ENCODE measurements around the gene PCSK7.

PCSK7 gene

DNA sequence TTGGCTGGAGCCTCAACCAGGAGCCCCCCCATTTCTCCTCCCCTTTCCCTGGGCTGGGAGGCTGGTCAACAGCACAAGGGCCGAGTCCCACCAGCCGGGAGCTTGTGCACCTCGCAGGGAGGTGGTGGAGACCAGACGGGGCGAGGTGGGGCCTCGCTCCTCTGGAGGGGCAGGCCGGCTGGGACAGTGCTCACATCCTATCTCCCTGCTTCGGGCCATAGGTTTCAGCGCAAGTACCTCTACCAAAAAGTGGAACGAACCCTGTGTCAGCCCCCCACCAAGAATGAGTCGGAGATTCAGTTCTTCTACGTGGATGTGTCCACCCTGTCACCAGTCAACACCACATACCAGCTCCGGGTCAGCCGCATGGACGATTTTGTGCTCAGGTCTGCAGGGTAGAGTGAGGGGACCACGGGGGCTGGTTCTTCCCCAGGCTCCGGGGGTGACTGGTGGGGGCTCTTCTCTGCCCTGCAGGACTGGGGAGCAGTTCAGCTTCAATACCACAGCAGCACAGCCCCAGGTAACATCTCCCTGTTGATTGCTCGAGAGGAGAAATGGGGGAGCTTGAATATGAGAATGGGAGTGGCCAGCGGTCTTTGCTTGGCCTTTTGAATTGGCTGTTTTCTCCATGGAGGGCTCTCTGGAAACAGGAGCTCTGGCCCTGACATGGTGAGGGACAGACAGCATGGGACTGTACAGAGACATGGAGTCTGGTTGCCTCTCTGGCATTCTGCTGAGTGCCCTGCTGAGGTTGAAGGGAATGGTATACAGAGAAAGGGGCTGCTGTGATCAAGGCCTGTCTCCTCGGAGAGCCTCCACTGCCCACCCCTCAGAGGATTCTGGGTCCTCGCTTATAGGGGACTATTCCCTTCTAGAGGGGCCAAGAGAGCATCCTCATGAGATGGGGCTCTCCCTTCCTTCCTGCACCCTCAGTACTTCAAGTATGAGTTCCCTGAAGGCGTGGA is 50.0 kb downstream of the PCSK7 start:
- no peak for DNase-seq

DNA sequence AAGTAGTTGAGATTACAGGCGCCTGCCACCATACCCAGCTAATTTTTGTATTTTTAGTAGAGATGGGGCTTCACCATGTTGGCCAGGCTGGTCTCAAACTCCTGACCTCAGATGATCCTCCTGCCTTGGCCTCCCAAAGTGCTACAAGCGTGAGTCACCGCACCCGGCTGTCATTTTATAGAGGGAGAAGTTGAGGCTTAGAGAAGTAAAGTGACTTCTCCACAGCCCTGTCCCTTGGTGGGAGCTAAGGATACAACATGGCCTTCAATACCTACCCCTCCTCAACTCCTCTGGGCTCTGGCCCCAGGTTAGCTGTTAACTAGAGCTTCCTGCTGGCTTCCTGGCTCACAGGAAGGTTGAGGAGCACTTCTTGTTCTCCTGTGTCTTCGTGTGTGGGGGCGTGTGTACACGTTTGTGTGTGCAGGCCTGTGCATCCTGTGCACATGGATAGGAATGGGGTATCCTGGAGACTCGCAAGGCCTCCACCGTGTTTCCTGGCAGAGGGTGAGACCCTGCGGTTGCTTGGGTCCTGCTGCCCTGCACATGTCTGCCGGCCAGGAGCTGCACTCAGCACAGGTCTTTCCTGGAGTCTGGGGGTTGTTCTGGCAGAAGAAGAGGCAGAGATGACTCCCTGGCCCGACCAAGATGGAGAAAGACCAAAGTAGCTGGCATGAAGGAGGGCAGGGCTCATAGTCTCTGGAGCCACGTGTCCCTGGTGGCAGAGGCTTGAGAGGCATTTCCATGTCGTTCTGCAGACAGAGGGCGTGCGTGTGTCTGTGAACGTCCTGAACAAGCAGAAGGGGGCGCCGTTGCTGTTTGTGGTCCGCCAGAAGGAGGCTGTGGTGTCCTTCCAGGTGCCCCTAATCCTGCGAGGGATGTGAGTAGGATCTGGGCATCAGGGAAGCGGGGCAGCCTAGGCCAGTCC is 51.0 kb downstream of the PCSK7 start:
- peak; percentile 80 for DNase-seq

DNA sequence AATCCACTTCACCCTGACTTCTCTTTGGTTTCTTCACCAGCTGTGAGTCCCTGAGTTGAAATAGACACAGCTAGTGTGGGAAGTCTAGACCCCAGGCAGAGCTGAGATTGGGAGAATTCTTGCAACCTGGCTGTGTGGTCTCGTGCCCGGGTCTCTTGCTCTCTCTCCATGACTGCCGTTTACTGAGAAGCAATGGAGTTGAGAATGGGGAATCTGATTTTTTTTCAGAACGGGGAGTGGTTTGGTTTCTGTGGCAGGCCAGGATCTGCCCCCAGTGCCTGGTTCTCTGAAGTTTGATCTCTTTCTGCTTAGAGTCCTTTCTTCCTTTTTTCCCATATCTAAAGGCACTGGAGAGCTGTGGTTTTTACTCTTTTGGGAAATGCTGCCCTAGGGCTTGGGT is 51.9 kb downstream of the PCSK7 start:
- DNase-seq, result no peak

DNA sequence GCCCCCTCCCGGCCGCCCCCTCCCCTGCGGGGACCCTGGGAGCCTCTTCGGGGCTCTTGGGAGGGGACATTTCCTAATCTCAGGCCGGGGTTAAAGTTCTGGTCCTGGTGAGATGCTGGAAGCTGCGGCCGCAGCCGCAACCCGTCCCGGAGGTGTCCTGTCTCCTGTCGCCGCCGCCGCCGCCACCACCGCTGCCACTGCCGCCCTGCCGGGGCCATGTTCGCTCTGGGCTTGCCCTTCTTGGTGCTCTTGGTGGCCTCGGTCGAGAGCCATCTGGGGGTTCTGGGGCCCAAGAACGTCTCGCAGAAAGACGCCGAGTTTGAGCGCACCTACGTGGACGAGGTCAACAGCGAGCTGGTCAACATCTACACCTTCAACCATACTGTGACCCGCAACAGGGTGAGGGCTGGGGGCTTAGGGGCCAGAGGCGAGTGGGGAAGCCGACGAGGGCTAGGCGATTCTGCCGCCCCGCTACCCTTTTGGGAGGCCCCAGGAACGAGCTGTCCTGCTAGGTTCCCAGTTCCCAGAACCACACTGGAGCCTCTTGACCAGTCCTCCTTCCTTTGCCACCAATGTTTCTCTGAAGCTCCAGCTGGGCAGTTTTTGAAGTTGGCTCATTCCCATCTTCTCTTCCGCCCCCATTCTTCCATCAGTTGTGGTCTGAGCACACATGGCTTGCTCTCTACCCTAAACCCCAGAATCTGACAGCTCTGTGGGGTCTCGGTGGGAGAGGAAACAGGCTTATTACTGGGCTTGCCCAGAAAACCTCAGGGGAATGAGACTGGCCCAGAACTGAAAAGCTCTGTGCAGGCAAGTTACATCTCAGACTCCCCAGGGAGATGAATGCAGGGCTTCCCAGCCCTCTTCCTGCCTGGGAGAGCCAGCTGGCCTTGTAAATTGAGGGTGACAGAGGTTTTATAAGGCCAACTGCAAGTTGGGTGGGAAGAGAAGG is 52.5 kb downstream of the PCSK7 start:
- DNase-seq, result peak; percentile 57

DNA sequence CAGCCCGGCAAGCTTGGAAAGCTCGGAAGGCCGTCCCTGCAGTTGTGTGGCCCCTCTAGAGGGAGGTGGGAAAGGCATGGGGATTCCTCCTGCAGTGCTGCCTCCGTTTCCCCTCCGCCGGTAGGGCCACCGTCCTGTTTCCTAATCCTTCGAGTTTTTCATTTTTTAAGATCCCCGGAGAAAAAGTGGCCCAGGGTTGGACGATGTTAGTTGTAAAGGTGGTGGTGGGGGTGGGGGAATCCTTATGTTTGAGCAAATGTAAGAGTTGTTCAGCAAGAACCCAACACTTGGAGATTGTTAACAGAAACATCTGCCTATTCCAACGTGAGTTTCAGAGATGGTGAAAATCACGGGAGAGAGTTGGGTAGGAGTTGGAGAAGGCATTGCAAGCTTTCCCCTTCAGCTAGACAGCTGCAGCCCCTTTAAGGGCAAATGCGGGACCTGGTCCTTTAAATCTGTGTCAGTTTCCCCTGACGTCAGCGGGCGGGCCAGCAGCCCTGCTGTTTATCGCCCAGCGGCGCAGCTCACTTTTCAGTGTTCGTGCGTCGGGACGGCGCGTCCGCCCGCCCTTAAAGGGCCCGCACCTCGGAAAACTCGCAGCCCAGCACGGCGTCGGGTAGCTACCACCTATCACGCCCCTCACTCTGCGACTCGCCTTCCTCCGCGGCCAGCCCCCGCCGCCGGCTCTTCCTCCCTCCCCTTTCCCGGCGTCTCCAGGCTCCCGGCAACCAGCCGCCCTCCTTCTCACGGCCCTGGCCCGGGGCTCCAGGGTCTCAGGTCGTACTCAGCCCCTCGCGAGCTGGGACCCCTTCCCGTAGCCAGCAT is 53.5 kb downstream of the PCSK7 start, which contains the start of gene SIDT2:
TSS of gene SIDT2 (plus strand) at position 534 of the 825 bp plus-strand sequence. CDS start 521 bp downstream, outside the sequence.
- peak; percentile 93 for DNase-seq

DNA sequence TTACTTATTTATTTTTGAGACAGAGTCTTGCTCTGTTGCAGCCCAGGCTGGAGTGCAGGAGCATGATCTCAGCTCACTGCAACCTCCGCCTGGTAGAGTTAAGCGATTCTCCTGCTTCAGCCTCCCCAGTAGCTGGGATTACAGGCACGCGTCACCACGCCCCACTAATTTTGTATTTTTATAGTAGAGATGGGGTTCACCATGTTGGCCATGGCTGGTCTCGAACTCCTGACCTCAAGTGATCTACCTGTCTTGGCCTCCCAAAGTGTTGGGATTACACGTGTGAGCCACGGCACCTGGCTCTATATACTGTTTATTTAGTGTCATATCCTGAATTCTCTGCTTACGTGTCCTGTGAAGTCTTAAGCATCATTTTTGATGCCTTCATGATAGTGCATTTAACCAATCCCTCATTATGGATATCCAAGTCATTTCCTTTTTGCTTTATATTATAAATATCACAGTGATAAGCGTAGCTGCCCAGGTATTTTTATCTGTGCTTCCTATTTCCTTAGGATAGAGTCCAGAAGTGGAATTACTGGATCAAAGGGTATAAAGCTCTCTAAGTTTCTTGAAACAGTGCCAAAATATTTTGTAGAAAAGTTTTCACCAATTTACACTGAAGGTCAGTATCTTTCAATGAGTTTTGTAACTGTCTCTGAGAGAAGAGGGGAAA is 54.2 kb downstream of the PCSK7 start:
- DNase-seq, result no peak

DNA sequence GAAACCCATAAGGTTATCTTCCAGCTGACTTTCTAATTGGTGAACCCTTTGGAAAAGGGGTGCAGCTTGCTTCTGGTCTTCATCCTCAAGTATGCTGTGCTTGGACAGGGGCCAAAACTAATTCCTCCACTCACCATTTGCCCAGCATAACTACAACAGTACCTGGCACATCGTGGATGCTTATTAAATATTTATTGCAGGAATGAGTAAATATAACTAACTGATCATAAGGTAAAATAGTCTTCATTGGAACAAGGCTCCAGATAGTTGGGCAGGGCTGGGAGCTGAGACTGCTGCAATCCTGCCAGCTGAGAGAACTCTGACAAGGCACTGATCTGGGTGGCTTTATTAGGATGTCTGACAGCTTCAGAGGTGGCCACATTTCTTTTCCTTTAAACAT is 55.7 kb downstream of the PCSK7 start:
- no peak for DNase-seq

DNA sequence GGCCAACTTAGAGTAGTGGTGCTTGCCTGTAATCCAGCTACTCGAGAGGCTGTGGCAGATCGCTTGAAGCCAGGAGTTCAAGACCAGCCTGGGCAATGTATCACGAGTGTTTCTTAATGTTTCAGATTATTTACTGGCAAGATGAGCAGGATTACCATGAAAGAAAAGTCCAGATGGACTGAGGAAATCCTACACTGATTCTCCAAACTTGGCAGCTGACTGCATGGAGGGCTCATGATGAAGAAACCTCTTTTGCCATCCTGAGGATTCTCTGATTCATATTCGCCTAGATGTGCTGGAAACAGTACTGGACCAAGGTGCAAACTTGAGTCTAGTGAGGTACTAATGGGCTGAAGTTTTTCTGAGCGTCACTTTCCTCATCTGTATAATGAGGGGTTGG is 56.1 kb downstream of the PCSK7 start:
- DNase-seq, result no peak

DNA sequence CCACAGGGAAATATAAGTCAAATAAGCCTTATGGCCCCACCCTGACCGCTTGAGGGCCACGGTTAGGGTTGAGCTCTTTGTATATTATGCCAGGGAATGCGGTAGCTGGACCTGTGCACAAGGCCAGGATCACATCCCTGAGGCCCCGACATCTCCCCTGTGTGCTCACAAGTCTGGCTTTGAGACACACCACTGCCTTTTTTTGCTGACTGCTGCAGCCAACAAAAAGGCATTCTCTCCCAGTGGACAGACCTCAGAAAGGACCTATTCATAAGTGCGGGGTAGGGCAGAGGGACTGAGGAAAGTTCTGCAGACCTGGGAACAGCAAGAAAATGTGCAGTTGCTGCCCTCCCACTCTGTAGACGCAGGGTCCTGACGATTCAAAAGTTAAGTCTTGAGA is 56.8 kb downstream of the PCSK7 start:
- DNase-seq, result no peak

DNA sequence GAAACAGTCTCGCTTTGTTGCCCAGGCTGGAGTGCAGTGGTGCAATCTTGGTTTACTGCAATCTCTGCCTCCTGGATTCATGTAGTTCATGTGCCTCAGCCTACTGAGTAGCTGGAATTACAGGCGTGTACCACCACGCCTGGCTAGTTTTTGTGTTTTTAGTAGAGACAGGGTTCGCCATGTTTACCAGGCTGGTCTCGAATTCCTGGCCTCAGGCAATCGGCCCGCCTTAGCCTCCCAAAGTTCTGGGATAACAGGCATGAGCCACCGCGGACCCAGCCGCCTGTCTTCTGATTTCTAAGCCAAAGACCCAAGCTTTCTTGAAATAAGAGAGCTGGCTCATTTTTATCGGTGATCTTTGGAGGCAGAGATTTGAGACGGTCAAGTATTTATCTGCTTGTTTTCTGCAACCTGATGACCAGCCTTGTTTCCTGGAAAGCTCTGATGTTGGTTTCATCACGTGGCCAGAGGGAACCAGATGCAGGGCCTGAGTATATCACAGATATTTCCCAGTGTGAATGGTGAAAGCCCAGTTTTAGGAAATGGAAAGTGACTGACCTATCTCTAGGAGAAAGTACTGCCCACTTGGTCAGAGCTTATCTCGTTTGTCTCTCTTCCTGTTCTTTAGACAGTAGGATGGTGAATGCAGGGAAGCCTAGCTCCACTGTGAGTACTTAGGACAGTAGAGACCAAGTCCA is 59.0 kb downstream of the PCSK7 start:
- no peak for DNase-seq

DNA sequence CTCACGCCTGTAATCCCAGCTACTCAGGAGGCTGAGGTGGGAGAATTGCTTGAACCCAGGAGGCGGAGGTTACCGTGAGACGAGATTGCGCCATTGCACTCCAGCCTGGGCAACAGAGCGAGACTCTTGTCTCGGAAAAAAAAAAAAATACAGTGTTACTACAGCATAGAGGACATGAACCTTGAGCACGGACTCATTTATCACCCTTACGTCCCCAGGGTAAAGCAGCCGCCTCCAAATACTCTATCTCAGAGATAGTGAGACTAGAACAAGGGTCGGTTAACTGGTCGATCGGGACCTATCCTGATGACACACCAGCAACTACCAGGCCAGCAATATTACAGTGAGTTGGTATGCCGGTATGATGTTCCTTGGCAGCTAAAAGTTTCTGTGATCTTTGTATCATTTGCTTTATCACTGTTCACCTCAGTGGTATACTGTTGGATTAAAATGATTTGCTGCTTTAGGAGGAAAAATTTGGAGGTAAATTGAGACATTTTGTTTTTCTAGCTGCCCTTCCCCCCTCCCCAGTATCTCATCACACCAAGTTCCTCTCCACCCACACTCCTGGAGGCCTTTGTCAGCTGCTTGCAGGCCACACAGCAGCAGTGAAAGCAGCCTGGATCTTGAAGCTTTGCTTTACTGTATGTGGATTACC is 60.3 kb downstream of the PCSK7 start:
- DNase-seq, result no peak

DNA sequence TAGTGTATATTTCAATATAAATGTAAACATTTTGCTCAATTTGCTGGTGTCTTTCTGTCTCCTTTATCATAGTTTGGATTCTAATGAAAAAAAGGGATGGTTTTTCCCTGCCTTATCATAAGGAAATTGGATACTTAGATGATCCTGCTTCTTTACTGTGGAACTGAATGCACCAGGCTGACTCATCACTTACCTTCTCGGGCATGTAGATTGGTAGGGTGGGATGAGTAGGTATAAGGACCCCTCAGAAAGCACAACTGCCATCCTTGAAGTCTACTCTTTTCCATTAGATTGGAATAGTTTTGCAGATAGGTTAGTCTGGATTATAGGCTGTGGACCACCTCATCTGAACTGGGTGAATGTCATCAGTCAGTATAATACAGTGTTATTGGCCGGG is 60.9 kb downstream of the PCSK7 start:
- DNase-seq, result no peak

DNA sequence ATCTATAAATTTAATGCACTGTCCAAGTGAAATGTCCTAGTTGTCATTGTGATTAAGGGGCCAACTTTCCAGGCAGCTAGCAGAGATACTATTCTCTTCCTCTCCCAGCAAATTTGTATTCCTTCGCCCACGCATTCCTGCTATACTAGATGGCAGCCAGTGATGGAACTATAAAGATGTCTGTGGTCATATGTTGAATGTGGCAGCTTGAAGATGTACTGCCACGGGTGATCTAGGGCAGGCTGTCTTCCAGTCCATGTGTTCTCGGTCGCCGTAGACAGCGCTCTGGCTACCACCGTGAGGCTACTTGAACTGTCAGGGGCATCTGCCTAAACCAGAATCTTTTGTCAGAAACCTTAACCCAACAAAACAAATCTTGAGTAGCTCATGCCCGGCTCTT is 61.7 kb downstream of the PCSK7 start:
- DNase-seq, result no peak

DNA sequence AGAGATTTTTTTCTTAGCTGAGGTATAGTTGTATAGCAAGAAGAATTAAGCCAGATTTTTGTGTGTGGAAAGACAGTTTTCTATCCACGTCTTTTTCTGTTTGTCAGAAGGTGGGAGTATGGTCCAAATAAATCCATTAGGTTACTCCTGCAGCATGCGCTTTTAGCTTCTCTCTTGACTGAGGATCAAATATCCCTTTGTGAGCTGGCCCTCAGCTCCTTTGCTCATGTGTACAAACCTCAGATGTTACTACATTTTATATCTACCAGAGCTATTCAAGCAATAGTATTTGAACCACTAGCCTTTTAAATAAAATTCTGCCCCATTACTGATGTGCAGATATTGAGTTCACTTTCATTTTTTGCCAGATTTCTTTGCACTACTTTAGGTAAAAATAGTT is 62.1 kb downstream of the PCSK7 start:
- DNase-seq, result no peak

DNA sequence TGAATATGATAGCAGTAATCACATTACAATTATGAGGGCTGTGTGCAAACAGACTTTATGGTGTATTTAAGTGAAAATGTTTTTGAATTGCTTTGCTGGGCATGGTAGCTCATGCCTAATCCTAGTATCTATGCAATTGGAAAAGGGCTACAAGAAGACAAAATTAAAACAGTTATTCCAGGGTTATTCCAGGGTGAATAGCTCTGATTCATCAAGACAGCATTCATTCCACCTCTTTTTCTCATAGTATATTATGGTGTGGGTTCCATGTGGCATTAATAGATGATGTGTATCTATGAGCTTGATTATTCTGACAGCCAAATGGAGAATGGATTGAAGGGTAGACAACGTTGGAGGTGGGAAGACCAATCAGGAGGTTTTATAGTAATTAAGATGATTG is 65.4 kb downstream of the PCSK7 start:
- DNase-seq, result no peak

DNA sequence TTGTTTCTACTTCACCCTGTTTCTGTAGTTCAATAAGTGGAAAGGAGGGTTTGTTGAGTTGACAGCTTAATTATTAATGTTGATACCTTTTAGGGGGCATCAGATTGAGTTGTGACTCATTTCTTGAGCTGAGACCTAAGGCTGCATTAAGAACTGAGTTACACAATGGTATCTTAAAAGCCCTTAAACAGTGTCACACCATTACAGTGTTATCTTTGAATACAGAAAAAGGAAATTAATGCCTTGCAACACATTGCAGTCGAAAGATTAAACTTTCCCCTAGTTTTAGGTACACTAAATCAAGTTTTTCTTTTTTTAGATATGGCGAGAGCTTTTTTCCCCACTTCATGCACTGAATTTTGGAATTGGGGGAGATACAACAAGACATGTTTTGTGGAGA is 71.0 kb downstream of the PCSK7 start:
- no peak for DNase-seq

DNA sequence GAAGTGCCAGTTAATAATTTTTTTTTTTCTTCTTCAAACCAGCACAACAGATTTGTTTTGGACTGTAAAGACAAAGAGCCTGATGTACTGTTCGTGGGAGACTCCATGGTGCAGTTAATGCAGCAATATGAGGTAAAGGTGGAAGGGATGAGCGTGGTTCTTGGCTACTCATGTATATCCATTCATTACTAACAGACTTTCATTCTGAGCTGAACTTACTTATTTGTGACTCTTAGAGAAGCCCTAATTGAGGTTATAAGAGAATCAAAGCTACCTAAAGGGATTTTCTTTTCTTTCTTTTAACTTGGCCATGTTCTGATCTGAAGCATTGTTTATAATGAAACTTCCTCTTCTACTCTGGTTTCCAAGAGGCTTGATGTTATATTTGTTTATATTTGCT is 72.0 kb downstream of the PCSK7 start:
- DNase-seq, result no peak

DNA sequence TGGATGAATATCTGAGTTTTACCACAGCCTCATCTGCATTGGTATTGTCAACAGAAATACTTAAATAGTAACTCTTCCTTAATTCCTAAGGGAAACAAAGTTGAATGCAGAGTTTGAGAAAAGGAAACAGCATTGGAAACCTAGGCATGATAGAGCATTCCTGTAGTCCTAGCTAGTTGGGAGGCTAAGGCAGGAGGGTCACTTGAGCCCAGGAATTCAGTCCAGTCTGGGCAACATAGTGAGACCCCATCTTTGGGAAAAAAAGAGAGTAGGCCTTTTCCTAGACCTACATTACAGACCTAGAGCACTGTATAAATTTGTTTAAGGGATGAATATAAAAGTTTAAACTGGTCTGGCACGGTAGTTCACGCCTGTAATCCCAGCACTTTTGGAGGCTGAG is 74.4 kb downstream of the PCSK7 start:
- DNase-seq, result no peak

DNA sequence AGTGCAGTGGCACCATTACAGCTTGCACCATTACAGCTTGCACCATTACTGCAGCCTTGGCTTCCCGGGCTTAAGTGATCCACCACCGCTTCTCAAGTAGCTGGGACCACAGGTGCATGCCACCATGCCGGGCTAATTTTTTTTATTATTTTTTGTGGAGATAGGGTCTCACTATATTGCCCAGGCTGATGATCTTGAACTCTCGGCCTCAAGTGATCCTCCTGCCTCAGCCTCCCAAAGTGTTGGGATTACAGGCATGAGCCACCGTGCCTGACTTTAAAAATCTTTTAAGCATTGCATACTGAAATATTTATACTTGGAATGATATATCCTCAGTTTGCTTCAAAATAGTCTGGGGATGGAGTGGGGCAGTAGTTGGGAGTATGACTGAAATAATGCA is 77.4 kb downstream of the PCSK7 start:
- DNase-seq, result no peak

Measured in activated CD4-positive, alpha-beta T cell treated with anti-CD3 and anti-CD28 coated beads for 48 hours (primary cell).